GM19035 (cell line): Measurements from ENCODE around the gene OR52E5.

Source experiments
- ATAC-seq: cut with Tn5 transposase; IDR thresholded peaks from one replicate; pipeline ENCODE4 v1.9.1; 2021; ENCODE audit not compliant: unreplicated experiment

OR52E5 gene

DNA sequence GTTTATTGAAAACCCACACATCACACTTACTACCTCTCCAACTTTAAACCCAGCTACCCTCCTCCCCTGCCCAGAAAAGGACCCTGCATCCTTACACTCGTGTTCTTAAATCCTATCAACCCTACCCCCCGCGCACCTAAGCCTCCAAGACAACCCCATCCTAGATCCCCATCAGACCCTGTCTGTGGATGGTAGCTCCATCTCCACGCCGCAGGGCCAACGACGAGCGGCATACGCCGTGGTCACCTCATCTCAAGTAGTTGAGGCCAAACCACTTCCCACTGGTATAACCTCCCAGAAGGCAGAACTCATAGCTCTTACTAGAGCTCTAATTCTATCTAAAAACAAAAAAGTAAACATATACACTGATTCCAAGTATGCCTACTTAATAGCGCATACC, 39.7 kb downstream of the OR52E5 start:
- ATAC-seq, result no peak

DNA sequence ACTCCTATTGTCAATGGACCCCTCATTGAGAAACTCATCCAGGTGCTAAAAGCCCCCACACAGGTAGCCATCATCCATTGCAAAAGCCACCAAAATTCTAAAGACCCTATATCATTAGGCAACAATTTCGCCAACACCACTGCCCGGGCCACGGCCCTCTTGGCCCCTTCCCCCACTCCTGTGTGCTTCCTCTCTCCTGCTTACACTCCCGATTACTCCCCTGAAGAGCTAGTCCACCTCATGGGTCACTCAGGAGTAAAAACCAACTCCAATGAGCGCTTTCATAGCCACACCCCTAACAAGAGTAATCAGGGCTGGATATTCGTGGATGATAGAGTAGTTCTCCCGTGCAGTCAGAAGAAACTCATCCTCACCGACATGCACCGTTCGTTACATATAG, 40.1 kb downstream of the OR52E5 start:
- no peak for ATAC-seq

DNA sequence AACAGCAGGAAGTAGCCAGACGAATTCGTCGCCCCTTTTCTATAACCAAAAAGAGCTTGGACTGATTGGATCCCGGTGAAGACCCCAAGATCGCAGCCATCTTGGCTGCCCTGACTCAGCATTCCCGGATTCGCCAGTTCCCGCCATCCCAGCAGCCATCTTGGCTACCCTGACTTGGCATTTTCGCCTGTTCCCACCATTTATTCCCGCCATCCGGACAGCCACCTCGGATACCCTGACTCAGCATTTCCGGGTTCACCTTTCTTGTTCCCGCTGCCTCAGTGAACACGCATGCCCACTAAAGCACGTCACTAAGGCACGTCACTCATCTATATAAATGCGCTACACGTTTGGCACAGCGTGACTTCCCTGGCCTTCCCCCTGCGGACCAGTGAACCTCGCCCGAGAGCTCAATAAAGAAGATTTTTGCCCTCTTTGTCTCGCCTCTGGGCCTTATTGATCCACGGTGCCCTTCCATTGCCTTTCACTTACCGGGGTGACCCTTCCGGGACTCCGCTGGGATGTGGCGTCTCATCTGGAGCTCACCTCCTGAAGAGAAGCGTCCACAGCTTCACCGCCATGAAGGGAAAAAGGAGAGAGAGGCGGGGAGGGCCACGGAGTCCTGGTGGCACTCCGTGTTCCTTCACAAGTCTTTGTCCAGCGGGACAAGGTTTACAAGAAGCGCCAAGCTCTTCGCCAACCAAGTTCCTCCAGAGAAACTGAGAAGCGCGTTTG, 45.0 kb downstream of the OR52E5 start:
- ATAC-seq, result no peak

DNA sequence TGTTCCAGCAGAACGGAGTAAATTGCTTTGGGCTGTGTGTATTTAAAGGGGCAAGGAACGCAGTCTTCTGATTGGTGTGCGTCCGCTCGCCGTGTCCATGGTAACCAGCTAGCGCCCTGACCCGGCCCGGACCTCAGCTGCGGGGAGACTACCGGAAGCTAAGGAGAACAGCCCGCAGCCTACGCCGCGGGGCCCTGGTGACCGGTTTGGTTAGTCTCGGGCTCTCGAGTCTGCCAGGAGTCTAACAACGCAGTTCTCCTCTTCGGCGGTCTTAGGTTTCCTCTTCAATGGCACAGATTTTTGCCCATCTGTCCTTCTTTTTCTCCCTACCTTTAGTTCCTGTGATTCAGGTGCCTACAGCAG, 45.6 kb downstream of the OR52E5 start:
- ATAC-seq, result no peak

DNA sequence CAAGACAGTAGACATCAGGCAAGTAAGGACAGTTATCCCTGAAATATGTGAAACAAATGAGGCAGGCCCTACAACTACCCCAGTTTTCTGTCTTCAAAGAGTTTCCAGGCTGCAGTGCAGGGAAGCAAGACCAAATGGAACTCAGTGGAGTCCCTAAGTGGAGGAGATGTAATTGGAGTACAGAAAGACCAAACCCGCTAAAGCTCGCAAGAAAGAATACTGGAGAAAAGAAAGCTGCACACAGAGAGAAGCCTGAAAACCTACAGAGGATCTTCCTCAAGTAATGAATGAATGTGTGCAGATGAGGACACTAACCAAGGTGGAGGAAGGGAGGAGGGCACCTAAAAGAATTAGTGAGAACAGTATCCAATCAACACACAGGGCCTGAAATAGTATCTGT, 47.7 kb downstream of the OR52E5 start:
- ATAC-seq, result no peak

DNA sequence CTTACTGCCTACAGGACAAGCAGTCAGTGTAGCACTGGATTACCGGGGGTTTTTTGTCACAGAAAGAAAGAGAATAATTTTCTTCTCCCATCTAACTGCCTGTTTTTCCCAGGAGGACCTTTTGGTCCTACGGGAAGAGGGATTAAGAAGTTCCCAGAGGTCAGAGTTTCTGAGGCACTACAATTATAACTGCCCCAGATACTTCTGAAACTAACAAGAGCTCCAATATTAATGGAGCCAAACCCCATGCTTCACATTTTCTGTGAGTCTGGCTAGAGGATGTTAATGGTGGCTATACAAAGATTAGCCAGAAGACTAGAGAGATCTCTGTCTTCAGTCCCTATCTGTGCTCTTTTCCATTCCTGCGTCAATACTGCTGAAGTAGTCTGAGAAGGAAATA, 48.9 kb downstream of the OR52E5 start, which contains the start of gene OR56A3:
TSS of gene OR56A3 (plus strand) at position 301 of the 400 bp plus-strand sequence. CDS start 5,096 bp downstream, outside the sequence.
- ATAC-seq, result no peak
